CD14-positive monocyte (primary cell): ENCODE measurements around the gene SLC35F4. TPM values are rescaled to one million over a fixed set of nuclear protein-coding genes. Genes with fewer than 3 reads are reported as not detected.

ENCODE experiments used
- DNase-seq, 3 donors: peaks; one replicate each; pipeline ENCODE4 v3.0.0-alpha.2; 2011 to 2022
- H2AFZ ChIP-seq: 2 replicates; pipeline ENCODE4 v1.6.0; 2012; ENCODE audit warnings: mild to moderate bottlenecking, low read depth, low read length, inconsistent platforms; ENCODE audit not compliant: insufficient read depth, poor library complexity, severe bottlenecking
- H3K27ac ChIP-seq, 2 donors: 1 replicate in 1 of 2; 2 replicates in 1 of 2; pipeline ENCODE4 v1.5.1; 2012 to 2013; ENCODE audit warnings: low read length in 2 of 2, control low read depth in 1 of 2, inconsistent platforms in 1 of 2, low read depth in 1 of 2, mild to moderate bottlenecking in 1 of 2
- H3K27me3 ChIP-seq, 2 donors: one replicate each; pipeline versions ENCODE4 v1.6.0 to v1.6.1; 2011 to 2013; ENCODE audit warnings: low read length in 2 of 2; ENCODE audit not compliant: control insufficient read depth in 2 of 2, insufficient read depth in 2 of 2
- H3K36me3 ChIP-seq, 2 donors: replicated peaks in 1 of 2; 1 replicate in 1 of 2; 2 replicates in 1 of 2; pipeline versions ENCODE4 v1.5.1 to v1.6.1; 2012 to 2013; ENCODE audit warnings: low read length in 2 of 2, control low read depth in 1 of 2, inconsistent platforms in 1 of 2, mild to moderate bottlenecking in 1 of 2; ENCODE audit not compliant: insufficient read depth in 2 of 2, control insufficient read depth in 1 of 2
- H3K4me1 ChIP-seq, 2 donors: 1 replicate in 1 of 2; 2 replicates in 1 of 2; pipeline versions ENCODE4 v1.5.1 to v1.6.1; 2012 to 2013; ENCODE audit warnings: low read length in 2 of 2, control low read depth in 1 of 2, inconsistent platforms in 1 of 2, mild to moderate bottlenecking in 1 of 2, moderate library complexity in 1 of 2; ENCODE audit not compliant: insufficient read depth in 2 of 2, control insufficient read depth in 1 of 2
- H3K4me2 ChIP-seq: replicated peaks from 2 replicates; pipeline ENCODE3; 2012; ENCODE audit warnings: low read length, moderate library complexity, mild to moderate bottlenecking; ENCODE audit not compliant: poor library complexity, severe bottlenecking; ENCODE audit errors: extremely low read depth
- H3K4me3 ChIP-seq, 3 experiments: fragments of 200-600 bp in 1 of 3; sonication (generic) in 1 of 3; replicated peaks in 1 of 3; 1 replicate in 2 of 3; 2 replicates in 1 of 3; pipeline ENCODE4 v1.5.1; 2011 to 2013; ENCODE audit warnings: low read length in 3 of 3, mild to moderate bottlenecking in 3 of 3, control low read depth in 2 of 3, low read depth in 2 of 3, inconsistent platforms in 1 of 3, moderate library complexity in 1 of 3
- H3K79me2 ChIP-seq: 2 replicates; pipeline ENCODE4 v1.6.0; 2012; ENCODE audit warnings: mild to moderate bottlenecking, control low read depth, inconsistent platforms, low read length, moderate library complexity; ENCODE audit not compliant: insufficient read depth
- H3K9ac ChIP-seq: 2 replicates; pipeline ENCODE4 v1.6.0; 2017; ENCODE audit warnings: low read length, mild to moderate bottlenecking; ENCODE audit not compliant: insufficient read depth, poor library complexity, severe bottlenecking
- H3K9me3 ChIP-seq, 2 donors: replicated peaks in 1 of 2; 1 replicate in 1 of 2; 2 replicates in 1 of 2; pipeline versions ENCODE4 v1.5.1 to v1.6.1; 2012 to 2013; ENCODE audit warnings: low read length in 2 of 2, control low read depth in 1 of 2; ENCODE audit not compliant: control insufficient read depth in 1 of 2, insufficient read depth in 1 of 2
- H4K20me1 ChIP-seq: 2 replicates; pipeline ENCODE4 v1.6.0; 2012; ENCODE audit warnings: mild to moderate bottlenecking, low read length, control low read depth, moderate library complexity; ENCODE audit not compliant: insufficient read depth
- H3K27ac Mint-ChIP-seq, 7 donors: one replicate each; pipeline ENCODE4 v1.8.0; 2020; ENCODE audit warnings: mild to moderate bottlenecking in 7 of 7, mixed read lengths in 7 of 7, moderate library complexity in 6 of 7, inconsistent platforms in 2 of 7
- H3K27me3 Mint-ChIP-seq, 3 donors: one replicate each; pipeline ENCODE4 v1.8.0; 2021 to 2022; ENCODE audit warnings: low read depth in 3 of 3, mild to moderate bottlenecking in 3 of 3, mixed read lengths in 3 of 3, moderate library complexity in 3 of 3, inconsistent platforms in 1 of 3
- H3K36me3 Mint-ChIP-seq, 2 donors: one replicate each; pipeline ENCODE4 v1.8.0; 2020; ENCODE audit warnings: mixed read lengths in 2 of 2, inconsistent platforms in 1 of 2, mild to moderate bottlenecking in 1 of 2
- H3K4me1 Mint-ChIP-seq: one replicate; pipeline ENCODE4 v1.8.0; 2020; ENCODE audit warnings: mild to moderate bottlenecking, mixed read lengths
- H3K4me3 Mint-ChIP-seq, 2 donors: one replicate each; pipeline ENCODE4 v1.8.0; 2020; ENCODE audit warnings: mild to moderate bottlenecking in 2 of 2, mixed read lengths in 2 of 2, moderate library complexity in 1 of 2
- H3K9me3 Mint-ChIP-seq, 7 donors: one replicate each; pipeline ENCODE4 v1.8.0; 2020 to 2022; ENCODE audit warnings: mixed read lengths in 7 of 7, mild to moderate bottlenecking in 6 of 7, moderate library complexity in 6 of 7, inconsistent platforms in 2 of 7
- CTCF ChIP-seq: fragments of 200-600 bp; IDR thresholded peaks from one replicate; pipeline ENCODE4 v1.8.0; 2022; ENCODE audit warnings: antibody characterized with exemption, mild to moderate bottlenecking
- WGBS: methylation state at CpG from one replicate; pipeline ENCODE4 v1.1.5; 2013; ENCODE audit warnings: missing lambda C conversion rate; ENCODE audit not compliant: insufficient coverage; 5-methylcytosine and 5-hydroxymethylcytosine counted together
- intact Hi-C, 2 donors: fragments of 100-400 bp; cut with micrococcal nuclease; formaldehyde crosslinking; loops; one replicate each; pipeline versions ENCODE4 v1.15.0 to v1.15.1; 2023
- polyA plus RNA-seq, 3 donors: library from polyadenylated mRNA; depleted of rRNA in 1 of 3; unstranded in 2 of 3; stranded (reverse) in 1 of 3; fragments of 300-500 nt in 2 of 3; fragments of >200 nt in 1 of 3; fragmentation: Illumina TruSeq in 2 of 3; gene quantifications; 1 replicate in 2 of 3; 2 replicates in 1 of 3; pipeline ENCODE4 v1.2.3, GENCODE V29; 2012 to 2021

The SLC35F4 gene
- polyA plus RNA-seq, 3 donors: not detected

GRCh38 chr14:57761800-57762199 is 104.1 kb downstream of the SLC35F4 start:
- no CpG with 5 or more reads among the region's 2 CpGs for WGBS
- Mint-ChIP-seq H3K27me3 (peaks cover 0 to 2% (median 0%) of the 10 kb centered on the region in 3 donors), H3K27ac (no peak overlapping the region), H3K9me3 (peaks cover 2 to 8% (median 3%) of the 10 kb centered on the region in 7 donors), H3K4me1 (no peaks in the 10 kb centered on the region), H3K36me3 (no peaks in the 10 kb centered on the region), H3K4me3 (no peak overlapping the region)
- H3K27ac ChIP-seq: no peak overlapping the region
- H3K27me3 ChIP-seq: no peaks in the 10 kb centered on the region
- H3K9me3 ChIP-seq: peaks cover 0 to 4% of the 10 kb centered on the region in 2 donors
- H3K79me2 ChIP-seq: no peaks in the 10 kb centered on the region
- intact Hi-C loops: no loop called here
- no peak overlapping the region for H3K4me2 ChIP-seq
- no peaks in the 10 kb centered on the region for H3K4me1 ChIP-seq
- H3K36me3 ChIP-seq: no peaks in the 10 kb centered on the region
- no peak for TF ChIP-seq CTCF
- H4K20me1 ChIP-seq: no peaks in the 10 kb centered on the region
- no peak overlapping the region for H3K9ac ChIP-seq
- H3K4me3 ChIP-seq: no peak overlapping the region
- no peak overlapping the region for H2AFZ ChIP-seq
- DNase-seq: no peak

- WGBS: 100% methylated on average over 1 of the region's 2 CpGs
- H2AFZ ChIP-seq: no peak overlapping the region
- H3K4me1 Mint-ChIP-seq: no peaks in the 10 kb centered on the region
- intact Hi-C loops: no loop called here
- H3K4me1 ChIP-seq: no peaks in the 10 kb centered on the region
- no peak for TF ChIP-seq CTCF
- H3K27me3 ChIP-seq: no peaks in the 10 kb centered on the region
- H3K27ac ChIP-seq: no peak overlapping the region
- no peak overlapping the region for H3K9ac ChIP-seq
- no peak overlapping the region for H3K4me3 ChIP-seq
- no peaks in the 10 kb centered on the region for H3K36me3 ChIP-seq
- peaks cover 2 to 8% (median 3%) of the 10 kb centered on the region in 7 donors for H3K9me3 Mint-ChIP-seq
- no peaks in the 10 kb centered on the region for H4K20me1 ChIP-seq
- H3K36me3 Mint-ChIP-seq: no peaks in the 10 kb centered on the region
- no peaks in the 10 kb centered on the region for H3K79me2 ChIP-seq
- no peak overlapping the region for H3K4me3 Mint-ChIP-seq
- no peak overlapping the region for H3K27ac Mint-ChIP-seq
- DNase-seq: no peak
- no peak overlapping the region for H3K4me2 ChIP-seq
- H3K9me3 ChIP-seq: peaks cover 0 to 4% of the 10 kb centered on the region in 2 donors
- peaks cover 0 to 2% (median 0%) of the 10 kb centered on the region in 3 donors for H3K27me3 Mint-ChIP-seq
Measured at GRCh38 chr14:57760896-57761295, 105.0 kb downstream of the SLC35F4 start.
